Uterus (tissue), 4 donors: ENCODE data around the gene PI4KA. TPM values are rescaled to one million over a fixed set of nuclear protein-coding genes. Genes with fewer than 3 reads are reported as not detected.

Experiments used
- DNase-seq, 2 donors: peaks; one replicate each; pipeline ENCODE4 v3.0.0-alpha.2; 2019 to 2020
- H3K27ac ChIP-seq, 2 donors: fragments of 200-600 bp; sonication (generic); 1 replicate in 1 of 2; 2 replicates in 1 of 2; pipeline ENCODE4 v1.5.1; 2016 to 2018
- H3K27me3 ChIP-seq, 2 donors: fragments of 200-600 bp; sonication (generic); one replicate each; pipeline ENCODE4 v1.5.1; 2018 to 2019; ENCODE audit warnings: control low read depth in 1 of 2
- H3K36me3 ChIP-seq, 2 donors: fragments of 200-600 bp; sonication (generic); one replicate each; pipeline ENCODE4 v1.5.1; 2019; ENCODE audit warnings: control low read depth in 1 of 2
- H3K4me1 ChIP-seq, 2 donors: fragments of 200-600 bp; sonication (generic); one replicate each; pipeline ENCODE4 v1.5.1; 2018 to 2019; ENCODE audit warnings: control low read depth in 1 of 2
- H3K4me3 ChIP-seq, 2 donors: fragments of 200-600 bp; sonication (generic); 1 replicate in 1 of 2; 2 replicates in 1 of 2; pipeline ENCODE4 v1.5.1; 2018 to 2019; ENCODE audit warnings: mild to moderate bottlenecking in 1 of 2
- H3K9me3 ChIP-seq, 2 donors: fragments of 200-600 bp; sonication (generic); one replicate each; pipeline ENCODE4 v1.5.1; 2019; ENCODE audit warnings: control low read depth in 1 of 2
- CTCF ChIP-seq, 4 experiments: fragments of 200-600 bp in 2 of 4; fragments of 450-650 bp in 2 of 4; sonication (generic) in 2 of 4; IDR thresholded peaks; one replicate each; pipeline ENCODE4 v1.5.1; 2016 to 2019; ENCODE audit warnings: antibody characterized with exemption in 4 of 4, mild to moderate bottlenecking in 2 of 4, moderate library complexity in 1 of 4
- POLR2A ChIP-seq, 2 donors: fragments of 450-650 bp; IDR thresholded peaks; one replicate each; pipeline ENCODE4 v1.6.1; 2016; ENCODE audit warnings: antibody characterized with exemption in 2 of 2, mild to moderate bottlenecking in 1 of 2, moderate library complexity in 1 of 2
- intact Hi-C: fragments of 100-400 bp; cut with DNase I; formaldehyde crosslinking; loops from one replicate; pipeline ENCODE4 v1.15.1; 2023; ENCODE audit warnings: low total_unique reads
- total RNA-seq, 4 donors: library from RNA; depleted of rRNA in 3 of 4; stranded (reverse); fragments of >200 nt in 3 of 4; gene quantifications; one replicate each; pipeline versions ENCODE4 v1.1.0 to v1.2.4, GENCODE V29; 2014 to 2023
- donor health status: DM: yes; HTN: yes; CAD: no.

The PI4KA gene
- total RNA-seq, 4 donors from 2014 or later, result 48.9 to 238 (median 108) TPM

- intact Hi-C loops, result no loop called here
- H3K9me3 ChIP-seq, result no peaks in the 10 kb centered on the region
- H3K4me1 ChIP-seq, result peaks cover 0 to 12% of the 10 kb centered on the region in 2 donors
- TF ChIP-seq CTCF (IDR thresholded peaks at IDR 0.05) (no peak), POLR2A (IDR thresholded peaks at IDR 0.05) (no peak)
- H3K27ac ChIP-seq, result no peak overlapping the region
- H3K4me3 ChIP-seq, result no peak overlapping the region
- H3K27me3 ChIP-seq, result no peaks in the 10 kb centered on the region
- no peak for DNase-seq
- H3K36me3 ChIP-seq, result no peaks in the 10 kb centered on the region
Observed at GRCh38 chr22:20853236-20853660, 5.4 kb downstream of the PI4KA start.

DNA sequence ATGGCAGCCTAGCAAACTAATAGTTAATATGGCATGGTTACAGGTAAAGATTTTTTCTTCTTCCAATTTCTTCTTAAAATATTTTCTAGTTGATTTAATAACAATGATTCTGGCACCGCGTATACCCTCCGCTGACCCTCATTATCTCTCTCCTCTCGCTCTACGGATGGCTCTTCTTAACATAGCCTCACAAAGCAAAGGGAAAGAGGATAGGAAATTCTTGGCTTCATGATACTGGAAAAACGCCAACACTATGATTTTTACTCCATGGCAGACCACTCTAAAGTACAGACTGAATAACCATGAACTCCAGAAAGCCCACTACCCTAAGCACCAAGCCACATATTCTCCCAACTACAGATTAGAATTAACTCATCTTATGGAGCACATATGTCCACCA is 6.1 kb downstream of the PI4KA start:
- peaks cover 0 to 10% of the 10 kb centered on the region in 2 donors for H3K4me1 ChIP-seq
- DNase-seq, result no peak
- H3K36me3 ChIP-seq, result no peaks in the 10 kb centered on the region
- intact Hi-C loops, result no loop called here
- H3K4me3 ChIP-seq, result no peak overlapping the region
- H3K27ac ChIP-seq, result no peak overlapping the region
- H3K27me3 ChIP-seq, result no peaks in the 10 kb centered on the region
- H3K9me3 ChIP-seq, result no peaks in the 10 kb centered on the region
- TF ChIP-seq CTCF (IDR thresholded peaks at IDR 0.05) (no peak), POLR2A (IDR thresholded peaks at IDR 0.05) (no peak)

DNA sequence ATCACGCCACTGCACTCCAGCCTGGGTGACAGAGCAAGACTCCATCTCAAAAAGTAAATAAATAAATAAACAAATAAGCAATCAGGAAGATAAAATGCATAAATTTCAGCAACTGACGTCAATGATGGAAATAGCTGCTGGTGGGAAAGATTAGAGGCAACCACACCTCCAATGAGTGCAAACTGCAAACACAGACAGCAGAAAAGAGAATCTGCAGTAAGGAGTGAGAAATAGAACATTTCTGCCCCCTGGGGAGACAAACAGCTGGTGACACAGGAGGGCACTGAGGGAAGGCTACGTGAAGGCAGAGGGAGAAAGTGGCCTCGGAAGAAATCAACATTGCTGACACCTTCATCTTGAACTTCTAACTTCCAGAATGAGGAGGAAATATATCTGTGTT is 6.5 kb downstream of the PI4KA start:
- H3K27me3 ChIP-seq, result no peaks in the 10 kb centered on the region
- H3K4me3 ChIP-seq, result no peak overlapping the region
- H3K4me1 ChIP-seq, result peaks cover 0 to 5% of the 10 kb centered on the region in 2 donors
- H3K9me3 ChIP-seq, result no peaks in the 10 kb centered on the region
- H3K36me3 ChIP-seq, result no peaks in the 10 kb centered on the region
- no peak overlapping the region for H3K27ac ChIP-seq
- TF ChIP-seq POLR2A (IDR thresholded peaks at IDR 0.05), result no peak
- TF ChIP-seq CTCF (IDR thresholded peaks at IDR 0.05), result no peak
- no peak for DNase-seq
- intact Hi-C loops, result no loop called here

DNA sequence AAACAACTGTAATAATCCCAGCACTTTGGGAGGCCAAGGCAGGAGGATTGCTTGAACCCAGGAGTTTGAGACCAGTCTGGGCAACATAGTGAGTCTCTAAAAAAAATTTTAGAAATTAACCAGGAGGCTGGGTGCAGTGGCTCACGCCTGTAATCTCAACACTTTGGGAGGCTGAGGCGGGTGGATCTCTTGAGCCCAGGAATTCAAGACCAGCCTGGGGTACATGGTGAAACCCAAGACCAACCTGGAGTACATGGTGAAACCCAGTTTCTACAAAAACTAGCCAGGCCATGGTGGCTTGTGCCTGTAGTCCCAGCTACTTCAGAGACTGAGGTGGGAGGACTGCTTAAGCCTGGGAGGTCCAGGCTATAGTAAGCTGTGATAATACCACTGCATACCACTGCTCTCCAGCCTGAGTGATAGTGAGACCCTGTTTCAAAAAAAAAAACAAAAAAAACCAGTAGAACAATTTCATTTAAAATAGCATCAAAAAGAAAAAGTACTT is 11.2 kb downstream of the PI4KA start:
- no peak overlapping the region for H3K27ac ChIP-seq
- DNase-seq, result no peak
- no peaks in the 10 kb centered on the region for H3K9me3 ChIP-seq
- H3K27me3 ChIP-seq, result no peaks in the 10 kb centered on the region
- TF ChIP-seq CTCF (IDR thresholded peaks at IDR 0.05) (no peak), POLR2A (IDR thresholded peaks at IDR 0.05) (no peak)
- H3K4me3 ChIP-seq, result no peak overlapping the region
- intact Hi-C loops, result no loop called here
- H3K36me3 ChIP-seq, result no peaks in the 10 kb centered on the region
- peaks cover 0 to 9% of the 10 kb centered on the region in 2 donors for H3K4me1 ChIP-seq

GRCh38 chr22:20844055-20845037 is 14.3 kb downstream of the PI4KA start:
- H3K9me3 ChIP-seq, result no peaks in the 10 kb centered on the region
- H3K27me3 ChIP-seq, result no peaks in the 10 kb centered on the region
- TF ChIP-seq POLR2A (IDR thresholded peaks at IDR 0.05) (no peak), CTCF (IDR thresholded peaks at IDR 0.05) (no peak)
- no peak for DNase-seq
- no peak overlapping the region for H3K27ac ChIP-seq
- H3K4me3 ChIP-seq, result no peak overlapping the region
- H3K4me1 ChIP-seq, result peaks cover 0 to 9% of the 10 kb centered on the region in 2 donors
- no peaks in the 10 kb centered on the region for H3K36me3 ChIP-seq
- intact Hi-C loops, result no loop called here
